Immature natural killer cell (primary cell): ENCODE results near the gene GDPD4. TPM values are rescaled to one million over a fixed set of nuclear protein-coding genes. Genes with fewer than 3 reads are reported as not detected.

Experiments
- DNase-seq, 3 donors: peaks; one replicate each; pipeline ENCODE4 v3.0.0; 2022; ENCODE audit warnings: mixed read lengths in 1 of 3
- H3K27ac Mint-ChIP-seq, 6 donors: one replicate each; pipeline ENCODE4 v1.8.0; 2020; ENCODE audit warnings: mixed read lengths in 6 of 6, mild to moderate bottlenecking in 5 of 6, inconsistent platforms in 4 of 6, moderate library complexity in 3 of 6
- H3K27me3 Mint-ChIP-seq, 3 donors: one replicate each; pipeline ENCODE4 v1.8.0; 2020 to 2021; ENCODE audit warnings: low read depth in 3 of 3, mild to moderate bottlenecking in 3 of 3, mixed read lengths in 3 of 3, moderate library complexity in 3 of 3, inconsistent platforms in 1 of 3
- H3K36me3 Mint-ChIP-seq, 3 donors: one replicate each; pipeline ENCODE4 v1.8.0; 2020; ENCODE audit warnings: mixed read lengths in 3 of 3, inconsistent platforms in 2 of 3, mild to moderate bottlenecking in 2 of 3
- H3K4me1 Mint-ChIP-seq, 2 donors: one replicate each; pipeline ENCODE4 v1.8.0; 2020; ENCODE audit warnings: inconsistent platforms in 2 of 2, mild to moderate bottlenecking in 2 of 2, mixed read lengths in 2 of 2, moderate library complexity in 1 of 2
- H3K4me3 Mint-ChIP-seq, 5 donors: one replicate each; pipeline ENCODE4 v1.8.0; 2020; ENCODE audit warnings: mild to moderate bottlenecking in 5 of 5, mixed read lengths in 5 of 5, inconsistent platforms in 3 of 5, moderate library complexity in 3 of 5
- H3K9me3 Mint-ChIP-seq, 6 donors: one replicate each; pipeline ENCODE4 v1.8.0; 2020; ENCODE audit warnings: mild to moderate bottlenecking in 6 of 6, mixed read lengths in 6 of 6, inconsistent platforms in 4 of 6, moderate library complexity in 3 of 6
- polyA plus RNA-seq, 3 donors: library from polyadenylated mRNA; unstranded; fragments of 300-500 nt; fragmentation: Illumina TruSeq; gene quantifications; one replicate each; pipeline ENCODE4 v1.2.3, GENCODE V29; 2021

Gene GDPD4
- polyA plus RNA-seq: not detected

DNA sequence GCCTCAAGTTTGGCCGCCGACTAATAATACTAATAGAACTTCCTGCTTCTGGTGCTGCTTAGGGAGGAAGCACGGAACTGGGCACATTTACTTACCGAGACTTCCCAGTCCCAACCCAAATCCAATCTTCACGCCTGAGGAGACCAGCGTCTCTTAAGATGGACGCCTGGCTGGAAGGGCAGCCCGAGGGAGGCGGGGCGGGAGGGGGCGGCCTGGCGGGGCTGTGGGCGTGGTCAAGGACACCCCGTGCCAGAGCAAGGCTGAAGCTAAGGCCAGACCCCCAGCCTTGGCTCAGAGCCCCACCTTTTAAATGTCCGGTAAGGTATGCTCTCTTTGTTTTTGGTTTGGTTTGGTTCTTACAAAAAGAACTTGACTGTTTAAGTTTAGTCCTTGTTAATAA, at the start of gene GDPD4:
TSS of gene GDPD4 (minus strand) at position 177 of the 400 bp plus-strand sequence. CDS start 16,549 bp downstream, outside the sequence.
- DNase-seq: no peak
- Mint-ChIP-seq H3K9me3 (no peaks in the 10 kb centered on the region), H3K4me3 (no peak within 1 kb of the TSS), H3K27ac (no peak within 1 kb of the TSS), H3K4me1 (no peaks in the 10 kb centered on the region), H3K27me3 (peaks cover 0 to 3% (median 0%) of the 10 kb centered on the region in 3 donors), H3K36me3 (no peaks in the 10 kb centered on the region)

- peaks cover 0 to 2% (median 1%) of the 10 kb centered on the region in 3 donors for H3K27me3 Mint-ChIP-seq
Observed at GRCh38 chr11:77347948-77348347, 46.5 kb upstream of the GDPD4 start.

GRCh38 chr11:77346906-77347603, 45.6 kb upstream of the GDPD4 start:
- DNase-seq: no peak
- peaks cover 12 to 30% (median 28%) of the 10 kb centered on the region in 3 donors for H3K36me3 Mint-ChIP-seq
- H3K27me3 Mint-ChIP-seq: peaks cover 0 to 2% (median 1%) of the 10 kb centered on the region in 3 donors
- H3K4me1 Mint-ChIP-seq: no peaks in the 10 kb centered on the region
- no peak overlapping the region for H3K27ac Mint-ChIP-seq
- no peaks in the 10 kb centered on the region for H3K9me3 Mint-ChIP-seq
- H3K4me3 Mint-ChIP-seq: no peak overlapping the region

More at GRCh38 chr11:77347948-77348347, 46.5 kb upstream of the GDPD4 start:
- no peak for DNase-seq
- Mint-ChIP-seq H3K4me3 (no peak overlapping the region), H3K9me3 (no peaks in the 10 kb centered on the region), H3K36me3 (peaks cover 12 to 22% (median 22%) of the 10 kb centered on the region in 3 donors), H3K27ac (no peak overlapping the region), H3K4me1 (no peaks in the 10 kb centered on the region)

GRCh38 chr11:77345621-77346020, 44.1 kb upstream of the GDPD4 start:
- Mint-ChIP-seq H3K4me3 (no peak overlapping the region), H3K27me3 (peaks cover 0 to 1% (median 0%) of the 10 kb centered on the region in 3 donors), H3K4me1 (no peaks in the 10 kb centered on the region), H3K9me3 (no peaks in the 10 kb centered on the region), H3K27ac (no peak overlapping the region), H3K36me3 (peaks cover 21 to 43% (median 41%) of the 10 kb centered on the region in 3 donors)
- DNase-seq: no peak

- H3K27me3 Mint-ChIP-seq: no peaks in the 10 kb centered on the region
- H3K9me3 Mint-ChIP-seq: no peaks in the 10 kb centered on the region
- DNase-seq: no peak
- H3K4me3 Mint-ChIP-seq: no peak overlapping the region
- H3K4me1 Mint-ChIP-seq: no peaks in the 10 kb centered on the region
- H3K27ac Mint-ChIP-seq: no peak overlapping the region
- H3K36me3 Mint-ChIP-seq: peaks cover 28 to 52% (median 41%) of the 10 kb centered on the region in 3 donors
Observed at GRCh38 chr11:77340501-77340900, 39.0 kb upstream of the GDPD4 start.

GRCh38 chr11:77332259-77332658, 30.8 kb upstream of the GDPD4 start:
- Mint-ChIP-seq H3K9me3 (peaks cover 0 to 2% (median 0%) of the 10 kb centered on the region in 6 donors), H3K27ac (no peak overlapping the region), H3K4me3 (no peak overlapping the region), H3K4me1 (no peaks in the 10 kb centered on the region), H3K27me3 (no peaks in the 10 kb centered on the region), H3K36me3 (peaks cover 10 to 26% (median 17%) of the 10 kb centered on the region in 3 donors)
- DNase-seq: no peak

GRCh38 chr11:77325159-77325558, 23.7 kb upstream of the GDPD4 start:
- DNase-seq: no peak
- H3K4me3 Mint-ChIP-seq: no peak overlapping the region
- H3K36me3 Mint-ChIP-seq: peaks cover 21 to 39% (median 29%) of the 10 kb centered on the region in 3 donors
- peaks cover 0 to 1% (median 0%) of the 10 kb centered on the region in 6 donors for H3K9me3 Mint-ChIP-seq
- no peaks in the 10 kb centered on the region for H3K4me1 Mint-ChIP-seq
- H3K27ac Mint-ChIP-seq: no peak overlapping the region
- no peaks in the 10 kb centered on the region for H3K27me3 Mint-ChIP-seq

DNA sequence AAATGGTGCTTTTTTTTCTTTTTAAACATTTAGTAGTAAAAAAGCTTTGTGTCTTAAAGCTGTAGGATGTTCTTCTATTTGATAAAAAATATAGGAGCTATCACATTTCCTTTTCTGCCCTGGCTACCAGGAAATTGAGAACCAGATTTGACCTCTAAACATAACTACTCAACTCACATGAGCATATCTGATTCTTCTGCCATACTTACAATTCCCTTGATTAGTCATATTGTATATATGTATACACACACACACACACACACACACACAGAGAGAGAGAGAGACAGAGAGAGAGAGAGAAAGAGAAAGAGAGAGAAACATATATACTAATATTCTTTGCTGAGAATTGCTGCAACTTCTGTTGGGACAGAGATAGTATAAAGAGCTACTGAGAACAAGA, 23.0 kb upstream of the GDPD4 start:
- H3K4me1 Mint-ChIP-seq: no peaks in the 10 kb centered on the region
- no peak overlapping the region for H3K4me3 Mint-ChIP-seq
- H3K27ac Mint-ChIP-seq: no peak overlapping the region
- peaks cover 0 to 1% (median 0%) of the 10 kb centered on the region in 6 donors for H3K9me3 Mint-ChIP-seq
- no peak for DNase-seq
- no peaks in the 10 kb centered on the region for H3K27me3 Mint-ChIP-seq
- peaks cover 21 to 39% (median 29%) of the 10 kb centered on the region in 3 donors for H3K36me3 Mint-ChIP-seq

- peaks cover 21 to 29% (median 24%) of the 10 kb centered on the region in 3 donors for H3K36me3 Mint-ChIP-seq
- no peaks in the 10 kb centered on the region for H3K4me1 Mint-ChIP-seq
- peaks cover 0 to 1% (median 0%) of the 10 kb centered on the region in 6 donors for H3K9me3 Mint-ChIP-seq
- no peak for DNase-seq
- H3K27me3 Mint-ChIP-seq: no peaks in the 10 kb centered on the region
- no peak overlapping the region for H3K27ac Mint-ChIP-seq
- H3K4me3 Mint-ChIP-seq: no peak overlapping the region
Observed at GRCh38 chr11:77322926-77323590, 21.6 kb upstream of the GDPD4 start.

DNA sequence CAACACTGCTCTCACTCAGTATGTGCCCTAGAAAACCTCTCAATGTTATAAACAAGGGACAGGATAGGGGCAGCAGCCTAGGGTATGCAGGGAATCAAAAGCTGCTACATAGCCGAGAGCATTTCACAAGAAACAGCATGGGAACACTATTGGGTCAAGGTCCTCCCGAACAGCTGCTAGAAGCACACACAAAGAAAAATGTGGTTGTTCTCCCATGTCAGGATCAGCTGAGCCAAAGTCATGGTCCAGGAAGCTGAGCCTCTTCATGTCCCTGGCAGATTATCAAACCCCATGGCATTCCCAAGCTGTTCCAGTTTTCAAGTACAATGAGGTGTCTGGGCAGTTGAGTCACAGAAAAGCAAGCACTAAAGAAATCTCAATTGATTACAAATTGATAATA, 21.0 kb upstream of the GDPD4 start:
- Mint-ChIP-seq H3K9me3 (peaks cover 0 to 1% (median 0%) of the 10 kb centered on the region in 6 donors), H3K27me3 (no peaks in the 10 kb centered on the region), H3K4me1 (no peaks in the 10 kb centered on the region), H3K27ac (no peak overlapping the region), H3K36me3 (peaks cover 21 to 24% (median 23%) of the 10 kb centered on the region in 3 donors), H3K4me3 (no peak overlapping the region)
- DNase-seq: no peak

DNA sequence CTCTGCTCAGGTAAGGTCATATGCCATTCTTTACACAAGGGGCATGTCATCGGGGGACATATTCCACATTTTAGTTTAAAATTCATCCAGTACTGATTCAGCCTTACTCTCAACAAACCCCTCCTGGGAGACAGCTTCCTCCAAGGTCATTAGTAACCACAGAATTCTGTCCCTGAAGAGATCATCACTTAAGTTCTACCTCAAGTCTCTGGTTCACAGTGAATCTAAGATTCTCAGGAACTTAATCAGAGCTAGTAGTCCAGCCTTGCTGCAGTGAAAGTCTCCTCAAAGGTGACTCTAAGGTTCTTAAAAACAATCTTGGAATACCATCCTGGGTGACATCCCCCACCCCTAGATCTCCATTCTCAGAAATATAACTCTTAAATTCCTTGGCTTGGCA, 18.9 kb upstream of the GDPD4 start:
- Mint-ChIP-seq H3K4me3 (no peak overlapping the region), H3K36me3 (peaks cover 12 to 13% (median 12%) of the 10 kb centered on the region in 3 donors), H3K27ac (no peak overlapping the region), H3K9me3 (no peaks in the 10 kb centered on the region), H3K27me3 (peaks cover 0 to 2% (median 1%) of the 10 kb centered on the region in 3 donors), H3K4me1 (no peaks in the 10 kb centered on the region)
- no peak for DNase-seq

- Mint-ChIP-seq H3K9me3 (no peaks in the 10 kb centered on the region), H3K36me3 (peaks cover 10 to 13% (median 12%) of the 10 kb centered on the region in 3 donors), H3K27ac (no peak overlapping the region), H3K4me1 (no peaks in the 10 kb centered on the region), H3K4me3 (no peak overlapping the region), H3K27me3 (peaks cover 0 to 2% (median 1%) of the 10 kb centered on the region in 3 donors)
- DNase-seq: no peak
Observed at GRCh38 chr11:77318600-77318999, 17.1 kb upstream of the GDPD4 start.

- no peak for DNase-seq
- peaks cover 0 to 4% (median 1%) of the 10 kb centered on the region in 3 donors for H3K27me3 Mint-ChIP-seq
- H3K27ac Mint-ChIP-seq: no peak overlapping the region
- H3K4me1 Mint-ChIP-seq: no peaks in the 10 kb centered on the region
- peaks cover 0 to 5% (median 0%) of the 10 kb centered on the region in 3 donors for H3K36me3 Mint-ChIP-seq
- H3K9me3 Mint-ChIP-seq: no peaks in the 10 kb centered on the region
- H3K4me3 Mint-ChIP-seq: no peak overlapping the region
Observed at GRCh38 chr11:77316733-77317342, 15.4 kb upstream of the GDPD4 start.

DNA sequence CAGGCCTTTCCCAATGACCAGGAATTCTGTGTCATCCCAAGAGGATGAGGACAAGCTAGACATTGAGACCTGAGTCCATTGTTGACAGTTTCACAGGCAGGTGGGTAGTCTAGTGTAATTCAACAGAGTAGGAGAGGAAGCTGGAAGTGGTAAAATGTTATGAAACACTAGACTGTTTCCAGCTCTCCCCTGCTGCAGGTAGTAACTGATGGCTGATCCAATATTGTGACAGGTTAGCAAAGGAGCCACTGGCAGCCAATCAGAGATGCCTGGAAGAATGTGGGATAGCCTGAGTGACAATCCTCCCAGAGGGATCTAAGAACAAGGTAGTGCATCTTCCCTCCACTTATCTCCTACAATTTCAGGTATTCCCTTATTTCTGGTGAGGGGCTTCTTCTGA, 10.6 kb upstream of the GDPD4 start:
- Mint-ChIP-seq H3K9me3 (no peaks in the 10 kb centered on the region), H3K36me3 (no peaks in the 10 kb centered on the region), H3K4me3 (no peak overlapping the region), H3K27ac (no peak overlapping the region), H3K4me1 (no peaks in the 10 kb centered on the region), H3K27me3 (peaks cover 2 to 4% (median 3%) of the 10 kb centered on the region in 3 donors)
- no peak for DNase-seq
